Caco-2 (cell line): ENCODE data around the gene SP3. TPM values are rescaled to one million over a fixed set of nuclear protein-coding genes. Genes with fewer than 3 reads are reported as not detected.
A peak's percentile ranks its signal among the peaks of the same experiment; 100 is the strongest.

Experiments
- BruUV-seq: library from RNA; stranded (reverse); fragments of 400-500 nt; replicated peaks from 2 replicates; lab custom pipeline; 2021; lab: Mats Ljungman, UMichigan
- CTCF ChIA-PET: fragments of 300-600 bp; sonication (Branson Sonifier 250); formaldehyde crosslinking; loops from one replicate; lab custom pipeline; 2022; ENCODE audit warnings: antibody characterized with exemption; lab: Charles Lee
- POLR2A ChIA-PET: fragments of 300-600 bp; sonication (Branson Sonifier 250); formaldehyde crosslinking; loops from one replicate; lab custom pipeline; 2022; ENCODE audit warnings: antibody characterized with exemption; lab: Charles Lee
- DNase-seq, 2 experiments: peaks; one replicate each; pipeline versions ENCODE4 v3.0.0 to v3.0.0-alpha.2; 2020 to 2022
- H3K27me3 ChIP-seq: replicated peaks from 2 replicates; pipeline ENCODE4 v1.6.0; 2011; ENCODE audit warnings: low read length; ENCODE audit not compliant: control insufficient read depth, insufficient read depth
- H3K36me3 ChIP-seq: 2 replicates; pipeline ENCODE4 v1.5.1; 2011; ENCODE audit warnings: low read length; ENCODE audit not compliant: control insufficient read depth, insufficient read depth
- H3K4me1 ChIP-seq: fragments of 250-450 bp; sonication (Bioruptor Pico); 2 replicates; pipeline ENCODE4 v1.5.1; 2020; ENCODE audit warnings: mild to moderate bottlenecking
- H3K4me3 ChIP-seq: 2 replicates; pipeline ENCODE4 v1.5.1; 2011; ENCODE audit warnings: low read depth, mild to moderate bottlenecking, control low read depth, low read length
- H3K9me3 ChIP-seq: fragments of 250-450 bp; sonication (Bioruptor Pico); 2 replicates; pipeline ENCODE4 v1.5.1; 2020; ENCODE audit warnings: mild to moderate bottlenecking, moderate library complexity
- H3K27ac Mint-ChIP-seq: one replicate; pipeline ENCODE4 v1.8.0; 2022; ENCODE audit warnings: mixed read lengths; ENCODE audit not compliant: unreplicated experiment
- H3K27me3 Mint-ChIP-seq: one replicate; pipeline ENCODE4 v1.8.0; 2022; ENCODE audit warnings: mixed read lengths; ENCODE audit not compliant: insufficient read depth, unreplicated experiment
- H3K36me3 Mint-ChIP-seq: one replicate; pipeline ENCODE4 v1.8.0; 2022; ENCODE audit warnings: mild to moderate bottlenecking, mixed read lengths; ENCODE audit not compliant: insufficient read depth, unreplicated experiment
- H3K4me1 Mint-ChIP-seq: one replicate; pipeline ENCODE4 v1.8.0; 2022; ENCODE audit warnings: low read depth, mixed read lengths; ENCODE audit not compliant: unreplicated experiment
- H3K4me3 Mint-ChIP-seq: one replicate; pipeline ENCODE4 v1.8.0; 2022; ENCODE audit warnings: mild to moderate bottlenecking, moderate library complexity, mixed read lengths; ENCODE audit not compliant: unreplicated experiment
- H3K9me3 Mint-ChIP-seq: one replicate; pipeline ENCODE4 v1.8.0; 2022; ENCODE audit warnings: mixed read lengths; ENCODE audit not compliant: unreplicated experiment
- CTCF ChIP-seq, 2 experiments: fragments of 200-600 bp in 1 of 2; IDR thresholded peaks; 1 replicate in 1 of 2; 2 replicates in 1 of 2; pipeline versions ENCODE4 v1.5.1 to v1.8.0; 2011 to 2022; ENCODE audit warnings: antibody characterized with exemption in 1 of 2, control low read depth in 1 of 2, inconsistent platforms in 1 of 2, low read depth in 1 of 2, low read length in 1 of 2, mild to moderate bottlenecking in 1 of 2, moderate library complexity in 1 of 2; ENCODE audit not compliant: insufficient read depth in 1 of 2, severe bottlenecking in 1 of 2, unreplicated experiment in 1 of 2
- intact Hi-C: fragments of 100-400 bp; cut with micrococcal nuclease; formaldehyde crosslinking; loops from one replicate; pipeline ENCODE4 v1.10.0; 2022; ENCODE audit not compliant: unreplicated experiment
- total RNA-seq: library from RNA; stranded (reverse); gene quantifications from 2 replicates; pipeline ENCODE4 v1.2.3, GENCODE V29; 2022

Gene SP3
- total RNA-seq, 1 experiment from 2014 or later: 111 TPM

- Histone ChIP-seq H3K4me1 (peaks cover 40% of the 10 kb centered on the region), H3K9me3 (no peaks in the 10 kb centered on the region), H3K27me3 (no peaks in the 10 kb centered on the region), H3K36me3 (no peaks in the 10 kb centered on the region), H3K4me3 (no peak overlapping the region)
- H3K4me1 Mint-ChIP-seq: peaks cover 29% of the 10 kb centered on the region
- H3K27ac Mint-ChIP-seq: no peak overlapping the region
- no peak for DNase-seq
- ChIA-PET CTCF (no interaction called here), POLR2A (no interaction called here)
- H3K36me3 Mint-ChIP-seq: peaks cover 34% of the 10 kb centered on the region
- TF ChIP-seq CTCF (IDR thresholded peaks at IDR 0.05; ENCODE audit: insufficient read depth in 1 of 2, low read depth in 1 of 2, low read length in 1 of 2, severe bottlenecking in 1 of 2, unreplicated experiment in 1 of 2): no peak
- H3K27me3 Mint-ChIP-seq: no peaks in the 10 kb centered on the region
- no TSS peak for BruUV-seq
- H3K4me3 Mint-ChIP-seq: no peak overlapping the region
- intact Hi-C loops: no loop called here
- no peaks in the 10 kb centered on the region for H3K9me3 Mint-ChIP-seq
Measured at GRCh38 chr2:173941567-173941966, 23.6 kb downstream of the SP3 start.

GRCh38 chr2:173940208-173941020 lies 24.8 kb downstream of the SP3 start:
- TF ChIP-seq CTCF (IDR thresholded peaks at IDR 0.05; ENCODE audit: insufficient read depth in 1 of 2, low read depth in 1 of 2, low read length in 1 of 2, severe bottlenecking in 1 of 2, unreplicated experiment in 1 of 2): no peak
- Mint-ChIP-seq H3K9me3 (no peaks in the 10 kb centered on the region), H3K27ac (peak overlapping the region; percentile 4), H3K27me3 (no peaks in the 10 kb centered on the region), H3K36me3 (peaks cover 32% of the 10 kb centered on the region), H3K4me3 (no peak overlapping the region), H3K4me1 (peaks cover 28% of the 10 kb centered on the region)
- intact Hi-C loops: no loop called here
- H3K27me3 ChIP-seq: no peaks in the 10 kb centered on the region
- ChIA-PET CTCF (interaction anchor here (0.7 kb wide), 1 partner anchor 170 kb away, joined by 4 read pairs; no protein-coding TSS in a partner anchor), POLR2A (no interaction called here)
- H3K4me3 ChIP-seq: no peak overlapping the region
- H3K4me1 ChIP-seq: peaks cover 43% of the 10 kb centered on the region
- H3K9me3 ChIP-seq: no peaks in the 10 kb centered on the region
- BruUV-seq: no TSS peak
- no peaks in the 10 kb centered on the region for H3K36me3 ChIP-seq
- no peak for DNase-seq

- Mint-ChIP-seq H3K27me3 (no peaks in the 10 kb centered on the region), H3K9me3 (no peaks in the 10 kb centered on the region), H3K4me1 (peaks cover 28% of the 10 kb centered on the region), H3K36me3 (peaks cover 37% of the 10 kb centered on the region), H3K4me3 (no peak overlapping the region), H3K27ac (no peak overlapping the region)
- POLR2A ChIA-PET: no interaction called here
- intact Hi-C loops: no loop called here
- no peak for DNase-seq
- H3K9me3 ChIP-seq: no peaks in the 10 kb centered on the region
- TF ChIP-seq CTCF (IDR thresholded peaks at IDR 0.05; ENCODE audit: insufficient read depth in 1 of 2, low read depth in 1 of 2, low read length in 1 of 2, severe bottlenecking in 1 of 2, unreplicated experiment in 1 of 2): no peak
- no TSS peak for BruUV-seq
- H3K4me1 ChIP-seq: peaks cover 38% of the 10 kb centered on the region
- no peak overlapping the region for H3K4me3 ChIP-seq
- H3K36me3 ChIP-seq: peaks cover 2% of the 10 kb centered on the region; the same call in 1 of the 2 replicates
- H3K27me3 ChIP-seq: no peaks in the 10 kb centered on the region
- CTCF ChIA-PET: interaction anchor here (0.7 kb wide), 1 partner anchor 97 kb away, joined by 3 read pairs; no protein-coding TSS in a partner anchor
Measured at GRCh38 chr2:173938700-173939384, 26.3 kb downstream of the SP3 start.
